ENCODE results near the gene CACNA1E.

DNA sequence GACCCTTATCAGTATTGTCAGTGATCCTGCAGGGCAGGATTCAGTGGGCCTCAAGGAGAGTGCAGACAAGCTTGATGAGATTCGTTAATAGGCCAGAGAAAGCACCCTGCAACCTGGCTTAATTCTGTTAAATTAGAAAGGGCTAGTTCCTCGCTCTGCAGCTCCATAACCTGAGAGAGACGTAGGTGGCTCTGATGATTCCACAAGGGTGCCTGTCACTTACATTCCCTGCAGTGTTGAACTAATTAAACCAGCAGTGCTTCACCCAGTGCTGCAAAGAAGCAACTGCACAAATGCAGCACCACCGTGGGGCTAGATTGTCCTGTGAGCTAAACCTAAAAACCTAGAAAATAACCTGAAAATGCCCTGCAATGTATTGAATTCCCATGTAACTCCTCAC is 270.8 kb downstream of the CACNA1E start:
- TF ChIP-seq, protein P1, sequence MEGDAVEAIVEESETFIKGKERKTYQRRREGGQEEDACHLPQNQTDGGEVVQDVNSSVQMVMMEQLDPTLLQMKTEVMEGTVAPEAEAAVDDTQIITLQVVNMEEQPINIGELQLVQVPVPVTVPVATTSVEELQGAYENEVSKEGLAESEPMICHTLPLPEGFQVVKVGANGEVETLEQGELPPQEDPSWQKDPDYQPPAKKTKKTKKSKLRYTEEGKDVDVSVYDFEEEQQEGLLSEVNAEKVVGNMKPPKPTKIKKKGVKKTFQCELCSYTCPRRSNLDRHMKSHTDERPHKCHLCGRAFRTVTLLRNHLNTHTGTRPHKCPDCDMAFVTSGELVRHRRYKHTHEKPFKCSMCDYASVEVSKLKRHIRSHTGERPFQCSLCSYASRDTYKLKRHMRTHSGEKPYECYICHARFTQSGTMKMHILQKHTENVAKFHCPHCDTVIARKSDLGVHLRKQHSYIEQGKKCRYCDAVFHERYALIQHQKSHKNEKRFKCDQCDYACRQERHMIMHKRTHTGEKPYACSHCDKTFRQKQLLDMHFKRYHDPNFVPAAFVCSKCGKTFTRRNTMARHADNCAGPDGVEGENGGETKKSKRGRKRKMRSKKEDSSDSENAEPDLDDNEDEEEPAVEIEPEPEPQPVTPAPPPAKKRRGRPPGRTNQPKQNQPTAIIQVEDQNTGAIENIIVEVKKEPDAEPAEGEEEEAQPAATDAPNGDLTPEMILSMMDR (conservative IDR thresholded peaks at IDR 0.05; ENCODE audit: low read depth in 2 of 2) = no peak
- TF ChIP-seq, protein P2, sequence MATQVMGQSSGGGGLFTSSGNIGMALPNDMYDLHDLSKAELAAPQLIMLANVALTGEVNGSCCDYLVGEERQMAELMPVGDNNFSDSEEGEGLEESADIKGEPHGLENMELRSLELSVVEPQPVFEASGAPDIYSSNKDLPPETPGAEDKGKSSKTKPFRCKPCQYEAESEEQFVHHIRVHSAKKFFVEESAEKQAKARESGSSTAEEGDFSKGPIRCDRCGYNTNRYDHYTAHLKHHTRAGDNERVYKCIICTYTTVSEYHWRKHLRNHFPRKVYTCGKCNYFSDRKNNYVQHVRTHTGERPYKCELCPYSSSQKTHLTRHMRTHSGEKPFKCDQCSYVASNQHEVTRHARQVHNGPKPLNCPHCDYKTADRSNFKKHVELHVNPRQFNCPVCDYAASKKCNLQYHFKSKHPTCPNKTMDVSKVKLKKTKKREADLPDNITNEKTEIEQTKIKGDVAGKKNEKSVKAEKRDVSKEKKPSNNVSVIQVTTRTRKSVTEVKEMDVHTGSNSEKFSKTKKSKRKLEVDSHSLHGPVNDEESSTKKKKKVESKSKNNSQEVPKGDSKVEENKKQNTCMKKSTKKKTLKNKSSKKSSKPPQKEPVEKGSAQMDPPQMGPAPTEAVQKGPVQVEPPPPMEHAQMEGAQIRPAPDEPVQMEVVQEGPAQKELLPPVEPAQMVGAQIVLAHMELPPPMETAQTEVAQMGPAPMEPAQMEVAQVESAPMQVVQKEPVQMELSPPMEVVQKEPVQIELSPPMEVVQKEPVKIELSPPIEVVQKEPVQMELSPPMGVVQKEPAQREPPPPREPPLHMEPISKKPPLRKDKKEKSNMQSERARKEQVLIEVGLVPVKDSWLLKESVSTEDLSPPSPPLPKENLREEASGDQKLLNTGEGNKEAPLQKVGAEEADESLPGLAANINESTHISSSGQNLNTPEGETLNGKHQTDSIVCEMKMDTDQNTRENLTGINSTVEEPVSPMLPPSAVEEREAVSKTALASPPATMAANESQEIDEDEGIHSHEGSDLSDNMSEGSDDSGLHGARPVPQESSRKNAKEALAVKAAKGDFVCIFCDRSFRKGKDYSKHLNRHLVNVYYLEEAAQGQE (IDR thresholded peaks at IDR 0.05; ENCODE audit: unreplicated experiment) = no peak
- no peak for TF ChIP-seq EZH2 (IDR thresholded peaks at IDR 0.05; ENCODE audit: low read depth, unreplicated experiment)
- TF ChIP-seq EZH2phosphoT487 (IDR thresholded peaks at IDR 0.05; ENCODE audit: unreplicated experiment) = no peak
- TF ChIP-seq ZNF114 (CRISPR knock-in tag; IDR thresholded peaks at IDR 0.05) = no peak
- no peak for TF ChIP-seq POLR2AphosphoS5 (IDR thresholded peaks at IDR 0.05; ENCODE audit: low read depth)
- no peak for TF ChIP-seq CREB1 (CRISPR knock-in tag; IDR thresholded peaks at IDR 0.05; ENCODE audit: low read depth)
